HCT116 (cell line): ENCODE results near the gene BCO1. TPM values are rescaled to one million over a fixed set of nuclear protein-coding genes. Genes with fewer than 3 reads are reported as not detected.

Experiments
- ATAC-seq: fragments of 200-7000 bp; cut with Tn5 transposase; 2 replicates; pipeline ENCODE4 v1.9.1; 2020; ENCODE audit warnings: mild to moderate bottlenecking, moderate library complexity
- BruUV-seq: library from RNA; stranded (reverse); fragments of 400-500 nt; replicated peaks from 2 replicates; lab custom pipeline; 2021; lab: Mats Ljungman, UMichigan
- CTCF ChIA-PET: fragments of 300-600 bp; sonication (Branson Sonifier 250); formaldehyde crosslinking; loops from one replicate; lab custom pipeline; 2021; ENCODE audit warnings: antibody characterized with exemption; lab: Charles Lee
- POLR2A ChIA-PET: fragments of 300-600, 350-600 bp; sonication (Branson Sonifier 250); formaldehyde crosslinking; loops from one replicate; lab custom pipeline; 2021; ENCODE audit warnings: antibody characterized with exemption; lab: Charles Lee
- RAD21 ChIA-PET, 2 experiments: fragments of 300-600 bp; sonication (Branson Sonifier 250); formaldehyde crosslinking; loops; one replicate each; lab custom pipeline; 2023; ENCODE audit warnings: low total read pairs in 2 of 2; ENCODE audit not compliant: uncharacterized antibody in 2 of 2, unreplicated experiment in 2 of 2, low non-redundant PET in 1 of 2; lab: Charles Lee
- DNase-seq: peaks from one replicate; pipeline ENCODE4 v3.0.0-alpha.2; 2010; ENCODE audit warnings: low read depth, low spot score
- H2AFZ ChIP-seq: fragments of 200-600 bp; shearing (Covaris generic), sonication (generic); 2 replicates; pipeline ENCODE4 v1.6.1; 2017; ENCODE audit warnings: low read depth, mixed run types, mixed read lengths, antibody characterized with exemption, low read length; ENCODE audit not compliant: poor library complexity, severe bottlenecking
- H3K27ac ChIP-seq: 2 replicates; pipeline ENCODE4 v1.5.1; 2012; ENCODE audit warnings: low read depth, low read length
- H3K27me3 ChIP-seq: fragments of 200-600 bp; sonication (generic); 2 replicates; pipeline ENCODE4 v1.6.1; 2016; ENCODE audit warnings: mixed run types, low read length, mixed read lengths; ENCODE audit not compliant: insufficient read depth
- H3K36me3 ChIP-seq, 2 experiments: fragments of 200-500 bp in 1 of 2; fragments of 200-600 bp in 1 of 2; sonication (Bioruptor generic) in 1 of 2; sonication (generic) in 1 of 2; 2 replicates each; pipeline versions ENCODE4 v1.5.1 to v1.6.1; 2014 to 2016; ENCODE audit warnings: low read length in 2 of 2, inconsistent platforms in 1 of 2, mixed read lengths in 1 of 2, mixed run types in 1 of 2; ENCODE audit not compliant: insufficient read depth in 2 of 2, control insufficient read depth in 1 of 2
- H3K4me1 ChIP-seq, 2 experiments: fragments of 200-600 bp in 1 of 2; sonication (generic) in 1 of 2; 2 replicates each; pipeline versions ENCODE4 v1.5.1 to v1.6.1; 2012 to 2017; ENCODE audit warnings: low read length in 2 of 2, inconsistent platforms in 1 of 2, mild to moderate bottlenecking in 1 of 2, mixed read lengths in 1 of 2, mixed run types in 1 of 2, moderate library complexity in 1 of 2; ENCODE audit not compliant: insufficient read depth in 2 of 2, control insufficient read depth in 1 of 2
- H3K4me2 ChIP-seq: fragments of 200-600 bp; sonication (generic); 2 replicates; pipeline ENCODE4 v1.6.1; 2017; ENCODE audit warnings: mixed run types, low read length, mixed read lengths
- H3K4me3 ChIP-seq, 2 experiments: fragments of 200-600 bp in 1 of 2; sonication (generic) in 1 of 2; replicated peaks in 1 of 2; 2 replicates each; pipeline ENCODE4 v1.5.1; 2011 to 2016; ENCODE audit warnings: low read length in 2 of 2, control low read depth in 1 of 2, low read depth in 1 of 2, mild to moderate bottlenecking in 1 of 2, mixed read lengths in 1 of 2, mixed run types in 1 of 2
- H3K79me2 ChIP-seq: fragments of 200-600 bp; sonication (generic); 2 replicates; pipeline ENCODE4 v1.6.1; 2017; ENCODE audit warnings: mild to moderate bottlenecking, mixed run types, low read length, moderate library complexity, mixed read lengths; ENCODE audit not compliant: insufficient read depth
- H3K9ac ChIP-seq: fragments of 200-600 bp; sonication (generic); 2 replicates; pipeline ENCODE4 v1.6.1; 2016; ENCODE audit warnings: low read length, mixed read lengths
- H3K9me2 ChIP-seq: fragments of 200-600 bp; sonication (generic), shearing (Covaris generic); 2 replicates; pipeline ENCODE4 v1.6.1; 2017; ENCODE audit warnings: mixed run types, mild to moderate bottlenecking, moderate library complexity; ENCODE audit not compliant: insufficient read depth
- H3K9me3 ChIP-seq, 2 experiments: fragments of 200-500 bp in 1 of 2; fragments of 200-600 bp in 1 of 2; sonication (Bioruptor generic) in 1 of 2; sonication (generic) in 1 of 2; 2 replicates each; pipeline ENCODE4 v1.6.1; 2014 to 2017; ENCODE audit warnings: low read length in 2 of 2, mixed read lengths in 2 of 2, inconsistent platforms in 1 of 2, low read depth in 1 of 2, mild to moderate bottlenecking in 1 of 2, mixed run types in 1 of 2, moderate library complexity in 1 of 2; ENCODE audit not compliant: control insufficient read depth in 1 of 2, insufficient read depth in 1 of 2
- H4K20me1 ChIP-seq: fragments of 200-600 bp; sonication (generic), shearing (Covaris generic); 2 replicates; pipeline ENCODE4 v1.6.1; 2017; ENCODE audit warnings: mixed run types, mild to moderate bottlenecking, moderate library complexity; ENCODE audit not compliant: insufficient read depth
- EGR1 ChIP-seq: IDR thresholded peaks from 2 replicates; pipeline ENCODE4 v1.6.1; 2012; ENCODE audit warnings: low read depth
- ELF1 ChIP-seq: IDR thresholded peaks from 2 replicates; pipeline ENCODE4 v1.6.1; 2012; ENCODE audit warnings: low read depth, borderline replicate concordance
- EZH2 ChIP-seq: fragments of 200-600 bp; sonication (generic); IDR thresholded peaks from 2 replicates; pipeline ENCODE4 v1.6.1; 2017; ENCODE audit warnings: antibody characterized with exemption, mixed run types
- FOSL1 ChIP-seq: IDR thresholded peaks from 2 replicates; pipeline ENCODE4 v1.6.1; 2012; ENCODE audit warnings: low read depth
- POLR2AphosphoS5 ChIP-seq: IDR thresholded peaks from 2 replicates; pipeline ENCODE4 v1.6.1; 2011; ENCODE audit warnings: mild to moderate bottlenecking, low read depth, low read length, moderate library complexity
- SIN3A ChIP-seq: IDR thresholded peaks from 2 replicates; pipeline ENCODE4 v1.6.1; 2012; ENCODE audit warnings: low read depth
- SP1 ChIP-seq: IDR thresholded peaks from 2 replicates; pipeline ENCODE4 v1.6.1; 2012; ENCODE audit warnings: low read depth
- YY1 ChIP-seq: IDR thresholded peaks from 2 replicates; pipeline ENCODE4 v1.6.1; 2011; ENCODE audit warnings: low read length, low read depth, moderate library complexity, mild to moderate bottlenecking; ENCODE audit not compliant: insufficient replicate concordance; ENCODE audit errors: extremely low read depth
- ZBTB33 ChIP-seq: IDR thresholded peaks from 2 replicates; pipeline ENCODE4 v1.6.1; 2011; ENCODE audit warnings: mild to moderate bottlenecking, low read length, moderate library complexity; ENCODE audit not compliant: insufficient replicate concordance; ENCODE audit errors: extremely low read depth
- ZFX ChIP-seq: fragments of 450-650 bp; IDR thresholded peaks from 2 replicates; pipeline ENCODE4 v1.6.1; 2017
- intact Hi-C: fragments of 100-400 bp; cut with micrococcal nuclease; formaldehyde crosslinking; loops from 2 replicates; pipeline ENCODE4 v1.10.0; 2022
- total RNA-seq: library from RNA; stranded (reverse); gene quantifications from one replicate; pipeline ENCODE4 v1.2.1, GENCODE V29; 2021; ENCODE audit not compliant: unreplicated experiment
- TF ChIP-seq, protein P1 (sequence below), 3 experiments: fragments of 200-600 bp in 1 of 3; sonication (generic) in 1 of 3; IDR thresholded peaks in 2 of 3; conservative IDR thresholded peaks in 1 of 3; 2 replicates each; pipeline ENCODE4 v1.5.1; 2012 to 2017; ENCODE audit warnings: low read depth in 2 of 3, low read length in 2 of 3, antibody characterized with exemption in 1 of 3, borderline replicate concordance in 1 of 3, control low read depth in 1 of 3, mild to moderate bottlenecking in 1 of 3, mixed read lengths in 1 of 3, mixed run types in 1 of 3, moderate library complexity in 1 of 3; ENCODE audit not compliant: insufficient read depth in 1 of 3
- TF ChIP-seq, protein P2 (sequence below): IDR thresholded peaks from 2 replicates; pipeline ENCODE4 v1.6.1; 2012

The BCO1 gene
- total RNA-seq, 1 experiment from 2014 or later: not detected

DNA sequence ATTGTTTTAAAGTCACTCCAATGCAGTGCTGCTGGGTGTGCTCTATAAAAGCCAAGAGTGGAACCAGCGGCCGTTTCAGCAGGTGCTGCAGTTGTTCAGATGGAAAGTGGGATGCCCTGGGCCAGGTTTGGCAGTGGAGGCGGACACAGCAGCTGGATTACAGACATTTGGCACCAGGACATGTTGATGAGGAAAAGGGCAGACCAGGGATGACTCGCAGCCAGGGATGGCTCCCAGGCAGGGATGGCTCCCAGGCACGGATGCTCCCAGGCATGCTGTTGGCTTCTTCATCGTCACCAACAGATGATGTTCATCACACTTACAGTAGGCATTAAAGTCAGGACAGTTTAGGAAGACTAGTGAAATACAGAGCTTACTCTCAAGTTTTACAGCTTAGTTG lies 86.3 kb downstream of the BCO1 start (continued):
- TF ChIP-seq, protein P1, sequence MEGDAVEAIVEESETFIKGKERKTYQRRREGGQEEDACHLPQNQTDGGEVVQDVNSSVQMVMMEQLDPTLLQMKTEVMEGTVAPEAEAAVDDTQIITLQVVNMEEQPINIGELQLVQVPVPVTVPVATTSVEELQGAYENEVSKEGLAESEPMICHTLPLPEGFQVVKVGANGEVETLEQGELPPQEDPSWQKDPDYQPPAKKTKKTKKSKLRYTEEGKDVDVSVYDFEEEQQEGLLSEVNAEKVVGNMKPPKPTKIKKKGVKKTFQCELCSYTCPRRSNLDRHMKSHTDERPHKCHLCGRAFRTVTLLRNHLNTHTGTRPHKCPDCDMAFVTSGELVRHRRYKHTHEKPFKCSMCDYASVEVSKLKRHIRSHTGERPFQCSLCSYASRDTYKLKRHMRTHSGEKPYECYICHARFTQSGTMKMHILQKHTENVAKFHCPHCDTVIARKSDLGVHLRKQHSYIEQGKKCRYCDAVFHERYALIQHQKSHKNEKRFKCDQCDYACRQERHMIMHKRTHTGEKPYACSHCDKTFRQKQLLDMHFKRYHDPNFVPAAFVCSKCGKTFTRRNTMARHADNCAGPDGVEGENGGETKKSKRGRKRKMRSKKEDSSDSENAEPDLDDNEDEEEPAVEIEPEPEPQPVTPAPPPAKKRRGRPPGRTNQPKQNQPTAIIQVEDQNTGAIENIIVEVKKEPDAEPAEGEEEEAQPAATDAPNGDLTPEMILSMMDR (IDR thresholded peaks at IDR 0.05 in 2 of 3, conservative IDR thresholded peaks at IDR 0.05 in 1 of 3; ENCODE audit: borderline replicate concordance in 1 of 3, insufficient read depth in 1 of 3, low read depth in 2 of 3, low read length in 2 of 3): no peak
- TF ChIP-seq SP1: no peak
- no peak for TF ChIP-seq YY1
- no peak for TF ChIP-seq ZBTB33
- TF ChIP-seq EGR1: no peak

GRCh38 chr16:81327011-81327410 lies 88.5 kb downstream of the BCO1 start:
- BruUV-seq: no TSS peak
- Histone ChIP-seq H3K9me3 (no peaks in the 10 kb centered on the region), H3K27me3 (no peaks in the 10 kb centered on the region), H3K79me2 (peaks cover 84% of the 10 kb centered on the region), H3K4me2 (no peak overlapping the region), H3K9me2 (no peaks in the 10 kb centered on the region), H3K4me3 (no peak overlapping the region), H3K4me1 (no peaks in the 10 kb centered on the region), H4K20me1 (no peaks in the 10 kb centered on the region), H3K27ac (no peak overlapping the region), H2AFZ (no peak overlapping the region), H3K36me3 (no peaks in the 10 kb centered on the region), H3K9ac (no peak overlapping the region)
- DNase-seq (no peak), ATAC-seq (no peak)
- no peak for TF ChIP-seq EZH2
- TF ChIP-seq SIN3A: no peak
- no peak for TF ChIP-seq SP1
- TF ChIP-seq ZFX: no peak
- TF ChIP-seq, protein P2, sequence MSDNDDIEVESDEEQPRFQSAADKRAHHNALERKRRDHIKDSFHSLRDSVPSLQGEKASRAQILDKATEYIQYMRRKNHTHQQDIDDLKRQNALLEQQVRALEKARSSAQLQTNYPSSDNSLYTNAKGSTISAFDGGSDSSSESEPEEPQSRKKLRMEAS: no peak
- TF ChIP-seq FOSL1: no peak
- TF ChIP-seq ELF1: no peak
- no peak for TF ChIP-seq POLR2AphosphoS5
- POLR2A ChIA-PET: no interaction called here
- CTCF ChIA-PET: no interaction called here
- intact Hi-C loops: no loop called here
- RAD21 ChIA-PET: no interaction called here
